Measurements from ENCODE around the gene CDK14. TPM values are rescaled to one million over a fixed set of nuclear protein-coding genes. Genes with fewer than 3 reads are reported as not detected.
A peak's percentile ranks its signal among the peaks of the same experiment; 100 is the strongest.

The CDK14 gene
- total RNA-seq, 1 donor from 2014 or later, result 52.3 TPM

GRCh38 chr7:91041141-91041540 is 445.0 kb downstream of the CDK14 start:
- TF ChIP-seq EZH2 (IDR thresholded peaks at IDR 0.05) (no peak), CTCF (IDR thresholded peaks at IDR 0.05) (no peak), EZH2phosphoT487 (IDR thresholded peaks at IDR 0.05) (no peak)
- no peak overlapping the region for H3K4me2 ChIP-seq
- no peak for DNase-seq (ENCODE audit: low spot score)
- Mint-ChIP-seq H3K36me3 (peaks cover 4% of the 10 kb centered on the region), H3K4me3 (no peak overlapping the region), H3K27me3 (ENCODE audit: insufficient read depth, low read depth) (no peaks in the 10 kb centered on the region), H3K4me1 (peaks cover 3% of the 10 kb centered on the region), H3K9me3 (no peaks in the 10 kb centered on the region), H3K27ac (no peak overlapping the region)
- H3K27ac ChIP-seq, result no peak overlapping the region
- no peaks in the 10 kb centered on the region for H3K9me3 ChIP-seq (ENCODE audit: low read depth)
- H4K20me1 ChIP-seq (ENCODE audit: low read depth), result no peaks in the 10 kb centered on the region
- no peaks in the 10 kb centered on the region for H3K36me3 ChIP-seq
- no peak overlapping the region for H2AFZ ChIP-seq (replicated peaks)
- no peaks in the 10 kb centered on the region for H3F3A ChIP-seq (ENCODE audit: low read depth)
- H3K4me3 ChIP-seq, result no peak overlapping the region
- no peak overlapping the region for H3K9ac ChIP-seq
- H3K27me3 ChIP-seq, result no peaks in the 10 kb centered on the region
- H3K79me2 ChIP-seq (ENCODE audit: low read depth), result no peaks in the 10 kb centered on the region
- H3K4me1 ChIP-seq, result peaks cover 16% of the 10 kb centered on the region

- H3K27ac ChIP-seq, result no peak overlapping the region
- DNase-seq (ENCODE audit: low spot score), result no peak
Observed at GRCh38 chr7:91041901-91042484, 445.9 kb downstream of the CDK14 start.

GRCh38 chr7:91043186-91043585 is 447.1 kb downstream of the CDK14 start:
- no peaks in the 10 kb centered on the region for H3K27me3 ChIP-seq

More at GRCh38 chr7:91041901-91042484, 445.9 kb downstream of the CDK14 start:
- no peaks in the 10 kb centered on the region for H3F3A ChIP-seq (ENCODE audit: low read depth)
- TF ChIP-seq EZH2 (IDR thresholded peaks at IDR 0.05) (no peak), EZH2phosphoT487 (IDR thresholded peaks at IDR 0.05) (no peak), CTCF (IDR thresholded peaks at IDR 0.05) (no peak)
- H3K4me3 ChIP-seq, result no peak overlapping the region
- H3K27me3 ChIP-seq, result no peaks in the 10 kb centered on the region
- H3K9ac ChIP-seq, result no peak overlapping the region
- peaks cover 16% of the 10 kb centered on the region for H3K4me1 ChIP-seq
- Mint-ChIP-seq H3K27me3 (ENCODE audit: insufficient read depth, low read depth) (no peaks in the 10 kb centered on the region), H3K4me3 (no peak overlapping the region), H3K27ac (no peak overlapping the region), H3K9me3 (no peaks in the 10 kb centered on the region), H3K36me3 (peaks cover 4% of the 10 kb centered on the region), H3K4me1 (peaks cover 3% of the 10 kb centered on the region)
- H3K9me3 ChIP-seq (ENCODE audit: low read depth), result no peaks in the 10 kb centered on the region
- no peak overlapping the region for H2AFZ ChIP-seq (replicated peaks)
- H4K20me1 ChIP-seq (ENCODE audit: low read depth), result no peaks in the 10 kb centered on the region
- no peak overlapping the region for H3K4me2 ChIP-seq
- H3K36me3 ChIP-seq, result no peaks in the 10 kb centered on the region
- H3K79me2 ChIP-seq (ENCODE audit: low read depth), result no peaks in the 10 kb centered on the region

More at GRCh38 chr7:91043186-91043585, 447.1 kb downstream of the CDK14 start:
- Histone ChIP-seq H3K36me3 (no peaks in the 10 kb centered on the region), H3K4me2 (peak overlapping the region; percentile 3), H2AFZ (replicated peaks) (no peak overlapping the region), H3K9me3 (ENCODE audit: low read depth) (no peaks in the 10 kb centered on the region), H3K4me1 (peaks cover 16% of the 10 kb centered on the region), H3K4me3 (no peak overlapping the region), H3F3A (ENCODE audit: low read depth) (no peaks in the 10 kb centered on the region), H3K9ac (no peak overlapping the region), H4K20me1 (ENCODE audit: low read depth) (no peaks in the 10 kb centered on the region), H3K79me2 (ENCODE audit: low read depth) (no peaks in the 10 kb centered on the region), H3K27ac (no peak overlapping the region)
- H3K4me3 Mint-ChIP-seq, result no peak overlapping the region
- H3K36me3 Mint-ChIP-seq, result peaks cover 5% of the 10 kb centered on the region
- H3K27me3 Mint-ChIP-seq (ENCODE audit: insufficient read depth, low read depth), result no peaks in the 10 kb centered on the region
- H3K9me3 Mint-ChIP-seq, result no peaks in the 10 kb centered on the region
- TF ChIP-seq EZH2 (IDR thresholded peaks at IDR 0.05), result no peak
- no peak for TF ChIP-seq EZH2phosphoT487 (IDR thresholded peaks at IDR 0.05)
- TF ChIP-seq CTCF (IDR thresholded peaks at IDR 0.05), result no peak
- no peak overlapping the region for H3K27ac Mint-ChIP-seq
- H3K4me1 Mint-ChIP-seq, result peaks cover 3% of the 10 kb centered on the region
- DNase-seq (ENCODE audit: low spot score), result no peak
